ENCODE results near the gene COL5A1.

COL5A1 gene

GRCh38 chr9:134826336-134827285 lies 185.0 kb downstream of the COL5A1 start:
- no peak for DNase-seq

GRCh38 chr9:134827559-134827958 lies 186.0 kb downstream of the COL5A1 start:
- no peak for DNase-seq

GRCh38 chr9:134827993-134828392 lies 186.4 kb downstream of the COL5A1 start:
- no peak for DNase-seq

GRCh38 chr9:134828892-134829291 lies 187.3 kb downstream of the COL5A1 start:
- DNase-seq, result no peak

- DNase-seq, result no peak
These were observed 187.8 kb downstream of the COL5A1 start for GRCh38 chr9:134829356-134829937.

GRCh38 chr9:134830126-134830525 lies 188.5 kb downstream of the COL5A1 start:
- no peak for DNase-seq

GRCh38 chr9:134830926-134831720 lies 189.5 kb downstream of the COL5A1 start:
- no peak for DNase-seq

- DNase-seq, result no peak
These were observed 190.9 kb downstream of the COL5A1 start for GRCh38 chr9:134832471-134832870.

- no peak for DNase-seq
These were observed 191.8 kb downstream of the COL5A1 start for GRCh38 chr9:134833294-134833880.

- DNase-seq, result no peak
These were observed 192.8 kb downstream of the COL5A1 start for GRCh38 chr9:134834217-134834956.

- no peak for DNase-seq
These were observed 193.4 kb downstream of the COL5A1 start for GRCh38 chr9:134834957-134835419.

- DNase-seq, result no peak
These were observed 193.8 kb downstream of the COL5A1 start for GRCh38 chr9:134835448-134835847.

GRCh38 chr9:134835987-134836386 lies 194.4 kb downstream of the COL5A1 start:
- no peak for DNase-seq

GRCh38 chr9:134836406-134836970 lies 194.9 kb downstream of the COL5A1 start:
- DNase-seq, result no peak

- no peak for DNase-seq
These were observed 195.9 kb downstream of the COL5A1 start for GRCh38 chr9:134837529-134837928.

- no peak for DNase-seq
These were observed 197.2 kb downstream of the COL5A1 start for GRCh38 chr9:134838651-134839454.

GRCh38 chr9:134839455-134840125 lies 198.0 kb downstream of the COL5A1 start:
- DNase-seq, result no peak

GRCh38 chr9:134840511-134840910 lies 198.9 kb downstream of the COL5A1 start:
- DNase-seq, result no peak

- no peak for DNase-seq
These were observed 199.7 kb downstream of the COL5A1 start for GRCh38 chr9:134841180-134841904.

GRCh38 chr9:134842321-134842720 lies 200.7 kb downstream of the COL5A1 start:
- no peak for DNase-seq
